HepG2 (cell line): ENCODE data around the gene LYRM4. TPM values are rescaled to one million over a fixed set of nuclear protein-coding genes. Genes with fewer than 3 reads are reported as not detected.

ENCODE experiments used
- ARID2 ChIP-seq: sonication (generic); formaldehyde crosslinking; IDR thresholded peaks from 2 replicates; pipeline ENCODE4 v1.8.1; 2022; ENCODE audit warnings: mild to moderate bottlenecking, missing genetic modification reagents, borderline replicate concordance
- GABPA ChIP-seq, 2 experiments: IDR thresholded peaks; 2 replicates each; pipeline ENCODE4 v1.6.1; 2011 to 2016; ENCODE audit warnings: low read depth in 2 of 2, low read length in 1 of 2, missing biosample characterization in 1 of 2, missing genetic modification characterization in 1 of 2
- MLXIP ChIP-seq: sonication (generic); formaldehyde crosslinking; IDR thresholded peaks from 2 replicates; pipeline ENCODE4 v1.9.0; 2021; ENCODE audit warnings: missing genetic modification reagents, borderline replicate concordance
- RFX5 ChIP-seq: IDR thresholded peaks from 2 replicates; pipeline ENCODE4 v1.6.1; 2011; ENCODE audit warnings: low read depth, low read length, improper control_type of control experiment
- SIN3A ChIP-seq: IDR thresholded peaks from 2 replicates; pipeline ENCODE4 v1.6.1; 2011; ENCODE audit warnings: low read depth, mild to moderate bottlenecking, control low read depth, low read length, borderline replicate concordance
- ZMAT3 ChIP-seq: sonication (generic); formaldehyde crosslinking; conservative IDR thresholded peaks from 2 replicates; pipeline ENCODE4 v1.7.0; 2021; ENCODE audit warnings: missing genetic modification reagents
- ZNF264 ChIP-seq: sonication (generic); formaldehyde crosslinking; IDR thresholded peaks from 2 replicates; pipeline ENCODE4 v1.4.0; 2020; ENCODE audit warnings: missing genetic modification reagents
- ZNF704 ChIP-seq: sonication (generic); formaldehyde crosslinking; IDR thresholded peaks from 2 replicates; pipeline ENCODE4 v1.8.1; 2023; ENCODE audit warnings: mild to moderate bottlenecking, inconsistent platforms, moderate library complexity, missing genetic modification reagents, borderline replicate concordance
- ZSCAN29 ChIP-seq: sonication (generic); formaldehyde crosslinking; conservative IDR thresholded peaks from 2 replicates; pipeline ENCODE4 v1.4.0; 2020; ENCODE audit warnings: mild to moderate bottlenecking, missing genetic modification reagents
- polyA plus RNA-seq, 8 experiments: library from polyadenylated mRNA; depleted of rRNA in 3 of 8; stranded (reverse) in 7 of 8; unstranded in 1 of 8; fragments of >200 nt; fragmentation: Illumina TruSeq in 4 of 8; extraction: Trizol in 4 of 8; gene quantifications; 2 replicates each; pipeline versions ENCODE4 v1.2.1 to v1.2.3, GENCODE V29; 2011 to 2016; ENCODE audit warnings: low read depth in 4 of 8, missing spikeins in 1 of 8, mixed read lengths in 1 of 8; ENCODE audit not compliant: insufficient read depth in 1 of 8
- total RNA-seq, 5 experiments: library from RNA; depleted of rRNA; stranded (reverse); fragments of >200 nt; fragmentation: Illumina TruSeq; extraction: Trizol; gene quantifications; 2 replicates each; pipeline ENCODE4 v1.2.3, GENCODE V29; 2016; ENCODE audit warnings: low read depth in 1 of 5
- TF ChIP-seq, protein P1 (sequence below): sonication (generic); formaldehyde crosslinking; IDR thresholded peaks from 2 replicates; pipeline ENCODE4 v1.4.0; 2020; ENCODE audit warnings: missing genetic modification reagents, borderline replicate concordance
- TF ChIP-seq, protein P2 (sequence below): sonication (generic); formaldehyde crosslinking; IDR thresholded peaks from 2 replicates; pipeline ENCODE4 v1.5.1; 2020; ENCODE audit warnings: mild to moderate bottlenecking, missing genetic modification reagents, moderate library complexity
- TF ChIP-seq, protein P3 (sequence below): sonication (generic); formaldehyde crosslinking; IDR thresholded peaks from 2 replicates; pipeline ENCODE4 v1.4.0; 2020; ENCODE audit warnings: missing genetic modification reagents, borderline replicate concordance
- TF ChIP-seq, protein P4 (sequence below): sonication (generic); formaldehyde crosslinking; IDR thresholded peaks from 2 replicates; pipeline ENCODE4 v1.8.1; 2023; ENCODE audit warnings: mild to moderate bottlenecking, missing genetic modification reagents, borderline replicate concordance
- TF ChIP-seq, protein P5 (sequence below): sonication (generic); formaldehyde crosslinking; IDR thresholded peaks from 2 replicates; pipeline ENCODE4 v1.5.0; 2020; ENCODE audit warnings: mild to moderate bottlenecking, missing genetic modification reagents

LYRM4 gene
- total and polyA plus RNA-seq, 2 of the 13 experiments (the other 11 are each of a cell fraction or from before 2014, with no cell fraction given): 64.6 to 67.5 TPM

GRCh38 chr6:5119090-5119951 lies 141.4 kb downstream of the LYRM4 start (continued):
- TF ChIP-seq ZSCAN29 (CRISPR knock-in tag) (0 out of 2 replicates have a peak, but pooled peaks have one; percentile 55), ZNF264 (CRISPR knock-in tag) (no peak), ZMAT3 (no peak), ARID2 (CRISPR knock-in tag) (no peak), ZNF704 (no peak), MLXIP (no peak), GABPA (IDR thresholded peaks at IDR 0.05; ENCODE audit: low read depth, low read length) (no peak), GABPA (CRISPR knock-in tag; IDR thresholded peaks at IDR 0.05; ENCODE audit: low read depth) (no peak), RFX5 (no peak), SIN3A (no peak)
- TF ChIP-seq, protein P1, sequence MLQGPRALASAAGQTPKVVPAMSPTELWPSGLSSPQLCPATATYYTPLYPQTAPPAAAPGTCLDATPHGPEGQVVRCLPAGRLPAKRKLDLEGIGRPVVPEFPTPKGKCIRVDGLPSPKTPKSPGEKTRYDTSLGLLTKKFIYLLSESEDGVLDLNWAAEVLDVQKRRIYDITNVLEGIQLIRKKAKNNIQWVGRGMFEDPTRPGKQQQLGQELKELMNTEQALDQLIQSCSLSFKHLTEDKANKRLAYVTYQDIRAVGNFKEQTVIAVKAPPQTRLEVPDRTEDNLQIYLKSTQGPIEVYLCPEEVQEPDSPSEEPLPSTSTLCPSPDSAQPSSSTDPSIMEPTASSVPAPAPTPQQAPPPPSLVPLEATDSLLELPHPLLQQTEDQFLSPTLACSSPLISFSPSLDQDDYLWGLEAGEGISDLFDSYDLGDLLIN: no peak
- TF ChIP-seq, protein P2, sequence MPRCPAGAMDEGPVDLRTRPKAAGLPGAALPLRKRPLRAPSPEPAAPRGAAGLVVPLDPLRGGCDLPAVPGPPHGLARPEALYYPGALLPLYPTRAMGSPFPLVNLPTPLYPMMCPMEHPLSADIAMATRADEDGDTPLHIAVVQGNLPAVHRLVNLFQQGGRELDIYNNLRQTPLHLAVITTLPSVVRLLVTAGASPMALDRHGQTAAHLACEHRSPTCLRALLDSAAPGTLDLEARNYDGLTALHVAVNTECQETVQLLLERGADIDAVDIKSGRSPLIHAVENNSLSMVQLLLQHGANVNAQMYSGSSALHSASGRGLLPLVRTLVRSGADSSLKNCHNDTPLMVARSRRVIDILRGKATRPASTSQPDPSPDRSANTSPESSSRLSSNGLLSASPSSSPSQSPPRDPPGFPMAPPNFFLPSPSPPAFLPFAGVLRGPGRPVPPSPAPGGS (CRISPR knock-in tag): no peak
- TF ChIP-seq, protein P3, sequence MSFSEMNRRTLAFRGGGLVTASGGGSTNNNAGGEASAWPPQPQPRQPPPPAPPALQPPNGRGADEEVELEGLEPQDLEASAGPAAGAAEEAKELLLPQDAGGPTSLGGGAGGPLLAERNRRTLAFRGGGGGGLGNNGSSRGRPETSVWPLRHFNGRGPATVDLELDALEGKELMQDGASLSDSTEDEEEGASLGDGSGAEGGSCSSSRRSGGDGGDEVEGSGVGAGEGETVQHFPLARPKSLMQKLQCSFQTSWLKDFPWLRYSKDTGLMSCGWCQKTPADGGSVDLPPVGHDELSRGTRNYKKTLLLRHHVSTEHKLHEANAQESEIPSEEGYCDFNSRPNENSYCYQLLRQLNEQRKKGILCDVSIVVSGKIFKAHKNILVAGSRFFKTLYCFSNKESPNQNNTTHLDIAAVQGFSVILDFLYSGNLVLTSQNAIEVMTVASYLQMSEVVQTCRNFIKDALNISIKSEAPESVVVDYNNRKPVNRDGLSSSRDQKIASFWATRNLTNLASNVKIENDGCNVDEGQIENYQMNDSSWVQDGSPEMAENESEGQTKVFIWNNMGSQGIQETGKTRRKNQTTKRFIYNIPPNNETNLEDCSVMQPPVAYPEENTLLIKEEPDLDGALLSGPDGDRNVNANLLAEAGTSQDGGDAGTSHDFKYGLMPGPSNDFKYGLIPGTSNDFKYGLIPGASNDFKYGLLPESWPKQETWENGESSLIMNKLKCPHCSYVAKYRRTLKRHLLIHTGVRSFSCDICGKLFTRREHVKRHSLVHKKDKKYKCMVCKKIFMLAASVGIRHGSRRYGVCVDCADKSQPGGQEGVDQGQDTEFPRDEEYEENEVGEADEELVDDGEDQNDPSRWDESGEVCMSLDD (CRISPR knock-in tag): no peak
- TF ChIP-seq, protein P4, sequence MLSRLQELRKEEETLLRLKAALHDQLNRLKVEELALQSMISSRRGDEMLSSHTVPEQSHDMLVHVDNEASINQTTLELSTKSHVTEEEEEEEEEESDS (CRISPR knock-in tag): no peak
- TF ChIP-seq, protein P5, sequence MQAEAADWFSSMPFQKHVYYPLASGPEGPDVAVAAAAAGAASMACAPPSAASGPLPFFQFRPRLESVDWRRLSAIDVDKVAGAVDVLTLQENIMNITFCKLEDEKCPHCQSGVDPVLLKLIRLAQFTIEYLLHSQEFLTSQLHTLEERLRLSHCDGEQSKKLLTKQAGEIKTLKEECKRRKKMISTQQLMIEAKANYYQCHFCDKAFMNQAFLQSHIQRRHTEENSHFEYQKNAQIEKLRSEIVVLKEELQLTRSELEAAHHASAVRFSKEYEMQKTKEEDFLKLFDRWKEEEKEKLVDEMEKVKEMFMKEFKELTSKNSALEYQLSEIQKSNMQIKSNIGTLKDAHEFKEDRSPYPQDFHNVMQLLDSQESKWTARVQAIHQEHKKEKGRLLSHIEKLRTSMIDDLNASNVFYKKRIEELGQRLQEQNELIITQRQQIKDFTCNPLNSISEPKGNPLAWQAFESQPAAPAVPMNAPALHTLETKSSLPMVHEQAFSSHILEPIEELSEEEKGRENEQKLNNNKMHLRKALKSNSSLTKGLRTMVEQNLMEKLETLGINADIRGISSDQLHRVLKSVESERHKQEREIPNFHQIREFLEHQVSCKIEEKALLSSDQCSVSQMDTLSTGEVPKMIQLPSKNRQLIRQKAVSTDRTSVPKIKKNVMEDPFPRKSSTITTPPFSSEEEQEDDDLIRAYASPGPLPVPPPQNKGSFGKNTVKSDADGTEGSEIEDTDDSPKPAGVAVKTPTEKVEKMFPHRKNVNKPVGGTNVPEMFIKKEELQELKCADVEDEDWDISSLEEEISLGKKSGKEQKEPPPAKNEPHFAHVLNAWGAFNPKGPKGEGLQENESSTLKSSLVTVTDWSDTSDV (CRISPR knock-in tag): no peak
